ENCODE data around the gene UACA.
A peak's percentile ranks its signal among the peaks of the same experiment; 100 is the strongest.
"Not testable (repeated sequence)": the region's sequence is repeated elsewhere in the genome, so short reads cannot be mapped to it uniquely, and the experiment has no call there.

Gene UACA

GRCh38 chr15:70763120-70763949 is at the start of gene UACA:
Gene UACA (minus strand): TSS chr15:70763558. CDS start chr15:70763407, 151 bp downstream.
- peak; percentile 69 for DNase-seq (ENCODE audit: low spot score)

GRCh38 chr15:70812827-70813364 is 49.5 kb upstream of the UACA start:
- DNase-seq (ENCODE audit: low spot score): no peak

GRCh38 chr15:70810916-70811578 is 47.7 kb upstream of the UACA start:
- no peak for DNase-seq (ENCODE audit: low spot score)

- no peak for DNase-seq (ENCODE audit: low spot score)
Observed at GRCh38 chr15:70806992-70807712, 43.8 kb upstream of the UACA start.

- DNase-seq (ENCODE audit: low spot score): not testable (repeated sequence)
Observed at GRCh38 chr15:70804388-70804787, 41.0 kb upstream of the UACA start.

GRCh38 chr15:70802629-70803028 is 39.3 kb upstream of the UACA start:
- no peak for DNase-seq (ENCODE audit: low spot score)

- no peak for DNase-seq (ENCODE audit: low spot score)
Observed at GRCh38 chr15:70801109-70801508, 37.8 kb upstream of the UACA start.

- no peak for DNase-seq (ENCODE audit: low spot score)
Observed at GRCh38 chr15:70799667-70800450, 36.5 kb upstream of the UACA start.

- no peak for DNase-seq (ENCODE audit: low spot score)
Observed at GRCh38 chr15:70797464-70797863, 34.1 kb upstream of the UACA start.

GRCh38 chr15:70796516-70797310 is 33.4 kb upstream of the UACA start:
- DNase-seq (ENCODE audit: low spot score): no peak

GRCh38 chr15:70795311-70795665 is 31.9 kb upstream of the UACA start:
- DNase-seq (ENCODE audit: low spot score): no peak

GRCh38 chr15:70794596-70795310 is 31.4 kb upstream of the UACA start:
- DNase-seq (ENCODE audit: low spot score): no peak

- DNase-seq (ENCODE audit: low spot score): no peak
Observed at GRCh38 chr15:70793694-70794093, 30.3 kb upstream of the UACA start.

GRCh38 chr15:70792171-70792573 is 28.8 kb upstream of the UACA start:
- DNase-seq (ENCODE audit: low spot score): no peak

GRCh38 chr15:70791259-70791658 is 27.9 kb upstream of the UACA start:
- DNase-seq (ENCODE audit: low spot score): no peak

- no peak for DNase-seq (ENCODE audit: low spot score)
Observed at GRCh38 chr15:70789213-70789612, 25.9 kb upstream of the UACA start.

GRCh38 chr15:70788114-70789049 is 25.0 kb upstream of the UACA start:
- DNase-seq (ENCODE audit: low spot score): no peak

GRCh38 chr15:70786996-70787395 is 23.6 kb upstream of the UACA start:
- no peak for DNase-seq (ENCODE audit: low spot score)

GRCh38 chr15:70783610-70784022 is 20.3 kb upstream of the UACA start:
- no peak for DNase-seq (ENCODE audit: low spot score)
